Posterior vena cava (tissue), 2 donors: ENCODE measurements around the gene ARFRP1. TPM values are rescaled to one million over a fixed set of nuclear protein-coding genes. Genes with fewer than 3 reads are reported as not detected.

Experiments
- DNase-seq: peaks from one replicate; pipeline ENCODE4 v3.0.0-alpha.2; 2020; ENCODE audit warnings: low spot score
- intact Hi-C, 2 donors: fragments of 100-400 bp; cut with DNase I; formaldehyde crosslinking; loops; one replicate each; pipeline versions ENCODE4 v1.14.1 to v1.14.2; 2022 to 2023
- total RNA-seq, 2 donors: library from RNA; stranded (reverse); fragmentation: NEBNext Ultra II Directional; extraction: Animal tissue kit (Norgen Biotek cat#: 25700); gene quantifications; one replicate each; pipeline ENCODE4 v1.2.1, GENCODE V29; 2021
- donor health status: DM: yes; HTN: yes; CAD: no.
- donor health status: DM: yes; HTN: yes; CAD: no.

ARFRP1 gene
- total RNA-seq, 2 donors from 2014 or later = 35.7 to 38.1 TPM

DNA sequence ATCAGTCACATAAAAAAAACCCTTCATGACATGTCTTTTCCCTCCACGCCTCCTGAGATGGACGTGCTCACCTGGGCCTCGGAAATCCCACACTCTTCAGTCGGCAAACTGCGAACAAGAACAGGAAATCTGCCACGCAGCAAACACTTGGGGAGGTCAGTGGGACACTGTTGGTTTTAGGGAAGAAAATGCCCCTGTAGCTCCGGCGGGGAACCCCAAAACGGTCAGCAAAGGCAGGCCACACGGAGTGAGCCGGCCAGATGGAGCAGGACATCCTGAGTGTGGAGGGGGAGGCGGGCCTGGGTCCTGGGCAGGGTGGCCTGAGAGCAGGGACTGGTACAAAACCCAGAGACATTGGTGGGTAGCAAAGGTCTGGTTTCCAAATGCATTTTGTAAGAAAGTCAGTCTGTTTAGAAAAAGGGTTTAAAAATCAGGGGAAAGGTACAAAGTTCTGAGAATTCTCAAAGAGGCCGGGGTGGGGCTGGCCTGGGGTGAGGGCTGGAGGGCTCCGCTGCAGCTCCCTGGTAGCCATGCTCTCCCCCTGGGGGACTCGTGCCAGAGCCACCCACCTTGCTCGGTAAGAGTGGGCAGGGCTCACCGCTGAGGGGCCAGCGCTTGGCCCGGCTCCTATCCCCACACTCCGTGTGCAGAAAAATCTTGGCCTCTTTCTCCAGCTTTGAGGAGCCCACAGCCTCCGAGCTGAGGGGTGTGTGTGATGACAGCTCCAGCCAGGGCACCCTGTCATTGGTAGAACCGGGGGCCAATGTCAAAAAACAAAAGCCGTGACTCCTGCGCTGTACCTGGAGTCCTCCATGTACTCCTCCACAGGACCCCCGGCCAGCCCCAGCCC lies 37.0 kb upstream of the ARFRP1 start:
- intact Hi-C loops = no loop called here
- no peak for DNase-seq

DNA sequence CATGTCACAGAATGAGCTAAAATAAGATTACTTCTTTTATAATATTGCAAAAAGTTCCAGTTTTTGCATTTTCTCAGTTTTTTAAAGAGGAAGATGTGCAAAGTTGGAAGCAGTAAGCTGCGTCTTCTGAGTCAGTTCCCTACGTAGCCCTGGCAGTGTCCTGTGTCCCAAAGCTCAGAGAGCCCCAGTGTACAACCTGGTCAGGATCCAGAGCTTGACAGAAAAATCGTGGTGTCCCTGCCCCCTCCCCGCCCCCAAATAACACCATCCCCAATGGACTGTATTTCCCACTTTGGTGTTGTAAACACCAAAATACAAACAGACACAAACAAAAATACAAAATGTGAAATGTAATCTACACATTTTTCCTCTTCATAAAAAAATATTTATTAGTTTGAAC lies 36.4 kb upstream of the ARFRP1 start:
- DNase-seq = no peak
- intact Hi-C loops = no loop called here

DNA sequence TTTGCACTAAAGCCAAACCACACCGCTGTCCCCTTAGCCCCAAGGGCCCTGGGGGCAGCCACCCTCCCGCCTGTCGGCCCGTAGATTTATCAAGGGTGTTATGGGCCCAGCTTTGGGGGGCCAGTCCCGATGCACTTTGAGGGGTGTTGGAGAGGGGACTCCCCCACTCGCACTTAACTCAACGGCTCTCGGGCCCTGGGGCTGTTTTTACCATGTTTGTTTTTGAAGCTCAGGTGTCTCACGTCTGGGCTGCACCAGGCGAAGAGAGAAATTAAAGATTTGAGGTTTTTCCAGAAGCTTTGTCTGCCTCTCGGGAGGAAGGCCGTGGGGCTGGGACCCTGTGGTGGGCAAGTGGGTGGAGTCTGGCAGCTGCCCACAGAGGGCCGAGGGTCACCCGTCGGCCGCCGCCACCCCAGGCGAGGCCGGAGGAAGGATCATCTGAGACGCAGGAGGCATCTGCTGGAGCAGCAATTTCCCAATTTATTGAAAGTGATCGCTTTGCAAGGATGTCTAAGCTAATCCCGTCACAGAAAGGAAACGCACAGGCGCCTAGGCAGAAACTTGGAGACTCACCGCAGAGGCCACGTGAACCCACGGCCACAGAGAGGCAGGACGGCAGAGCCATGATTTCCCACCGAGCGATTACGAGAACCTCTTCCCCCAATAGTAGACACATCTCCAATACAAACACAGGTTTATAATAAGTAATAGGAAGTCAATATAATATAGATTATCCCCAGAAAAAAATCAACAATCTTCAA lies 35.6 kb upstream of the ARFRP1 start:
- intact Hi-C loops = no loop called here
- no peak for DNase-seq

DNA sequence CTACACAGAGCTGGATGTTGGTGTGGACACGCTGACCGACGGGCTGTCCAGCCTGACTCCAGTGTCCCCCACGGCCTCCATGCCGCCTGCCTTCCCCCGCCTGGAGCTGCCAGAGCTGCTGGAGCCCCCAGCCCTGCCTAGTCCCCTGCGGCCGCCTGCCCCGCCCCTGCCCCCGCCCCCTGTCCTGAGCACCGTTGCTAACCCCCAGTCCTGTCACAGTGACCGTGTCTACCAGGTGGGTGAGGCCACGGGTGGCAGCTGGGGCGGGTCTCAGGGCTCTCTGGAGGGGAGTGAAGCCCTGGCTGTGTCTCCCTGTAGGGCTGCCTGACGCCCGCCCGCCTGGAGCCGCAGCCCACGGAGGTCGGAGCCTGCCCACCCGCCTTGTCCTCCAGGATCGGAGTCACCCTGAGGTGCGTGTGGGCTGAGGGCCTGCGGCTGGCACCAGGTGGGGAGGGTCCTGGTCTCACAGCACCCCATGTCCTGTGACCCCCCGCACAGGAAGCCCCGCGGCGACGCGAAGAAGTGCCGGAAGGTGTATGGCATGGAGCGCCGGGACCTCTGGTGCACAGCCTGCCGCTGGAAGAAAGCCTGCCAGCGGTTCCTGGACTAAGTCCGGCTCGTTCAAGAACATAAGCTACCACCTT lies 34.7 kb upstream of the ARFRP1 start:
- peak; percentile 72 for DNase-seq
- intact Hi-C loops = no loop called here

DNA sequence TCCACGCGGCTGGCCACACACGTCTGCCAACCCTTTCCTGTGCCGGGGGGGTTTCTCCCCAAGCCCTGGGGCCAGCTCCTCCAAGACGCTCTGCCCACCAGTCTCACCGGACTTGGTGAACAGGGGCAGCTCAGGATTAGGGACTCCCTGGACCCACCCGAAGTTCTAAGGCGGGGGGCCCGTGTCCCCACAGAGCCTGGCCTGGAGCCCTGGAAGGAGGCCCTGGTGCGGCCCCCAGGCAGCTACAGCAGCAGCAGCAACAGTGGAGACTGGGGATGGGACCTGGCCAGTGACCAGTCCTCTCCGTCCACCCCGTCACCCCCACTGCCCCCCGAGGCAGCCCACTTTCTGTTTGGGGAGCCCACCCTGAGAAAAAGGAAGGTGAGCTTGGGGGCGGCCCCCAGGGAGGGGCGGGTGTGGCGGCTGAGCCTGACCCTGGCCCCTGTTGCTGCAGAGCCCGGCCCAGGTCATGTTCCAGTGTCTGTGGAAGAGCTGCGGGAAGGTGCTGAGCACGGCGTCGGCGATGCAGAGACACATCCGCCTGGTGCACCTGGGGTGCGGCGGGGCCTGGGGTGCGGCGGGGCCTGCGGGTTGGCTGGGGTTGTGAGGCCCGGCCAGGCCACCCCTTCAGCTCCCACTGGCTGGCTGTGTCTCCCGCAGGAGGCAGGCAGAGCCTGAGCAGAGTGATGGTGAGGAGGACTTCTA lies 34.1 kb upstream of the ARFRP1 start:
- intact Hi-C loops = no loop called here
- peak; percentile 77 for DNase-seq

DNA sequence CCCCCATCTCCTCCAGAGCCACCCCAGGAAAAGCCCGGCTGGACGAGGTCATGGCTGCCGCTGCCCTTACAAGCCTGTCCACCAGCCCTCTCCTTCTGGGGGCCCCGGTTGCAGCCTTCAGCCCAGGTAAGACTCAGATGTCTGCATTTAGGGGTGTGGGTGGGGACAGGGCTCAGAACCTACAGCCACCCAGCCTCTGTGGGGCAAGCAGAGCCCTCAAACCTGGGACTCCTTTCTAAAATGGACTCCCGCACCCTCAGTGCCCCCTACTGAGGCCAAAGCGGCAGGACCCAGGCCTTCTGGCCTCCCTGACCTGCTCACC lies 33.5 kb upstream of the ARFRP1 start:
- intact Hi-C loops = no loop called here
- no peak for DNase-seq

DNA sequence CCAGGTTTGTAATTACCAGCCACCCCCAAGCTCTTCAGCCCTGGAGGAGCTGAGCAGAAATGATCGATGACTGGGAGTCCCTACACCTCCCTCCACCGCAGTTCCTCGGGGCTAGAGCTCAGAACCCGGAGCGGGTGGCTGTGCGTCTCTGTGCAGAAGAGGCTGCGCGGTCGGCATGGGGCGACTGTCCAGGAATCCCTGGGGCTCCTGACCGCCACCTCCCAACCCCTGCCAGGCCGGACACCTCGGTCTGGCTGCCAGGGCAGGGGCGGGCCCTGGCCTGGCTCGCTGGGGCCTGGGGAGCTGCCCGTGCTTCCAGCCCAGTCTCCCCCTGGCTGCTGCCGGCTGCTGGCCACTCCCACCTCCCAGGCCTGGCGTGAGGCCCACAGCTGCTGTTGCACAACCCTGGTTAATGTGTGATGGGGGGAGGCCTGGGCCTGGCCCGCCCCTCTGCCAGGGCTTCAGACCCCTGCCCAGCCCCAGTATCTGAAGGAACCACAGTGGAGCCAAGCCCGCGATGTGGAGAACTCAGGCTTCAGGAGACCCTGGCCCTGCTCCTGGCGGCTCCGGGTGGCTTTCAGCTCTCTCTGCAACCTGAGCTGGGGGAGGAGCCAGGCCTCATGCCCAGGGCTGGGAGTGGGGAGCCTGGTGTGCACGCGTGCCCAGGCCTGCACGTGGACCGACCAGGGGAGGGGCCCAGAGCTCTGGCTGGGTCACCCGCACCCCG lies 33.0 kb upstream of the ARFRP1 start:
- intact Hi-C loops = no loop called here
- DNase-seq = peak; percentile 98

DNA sequence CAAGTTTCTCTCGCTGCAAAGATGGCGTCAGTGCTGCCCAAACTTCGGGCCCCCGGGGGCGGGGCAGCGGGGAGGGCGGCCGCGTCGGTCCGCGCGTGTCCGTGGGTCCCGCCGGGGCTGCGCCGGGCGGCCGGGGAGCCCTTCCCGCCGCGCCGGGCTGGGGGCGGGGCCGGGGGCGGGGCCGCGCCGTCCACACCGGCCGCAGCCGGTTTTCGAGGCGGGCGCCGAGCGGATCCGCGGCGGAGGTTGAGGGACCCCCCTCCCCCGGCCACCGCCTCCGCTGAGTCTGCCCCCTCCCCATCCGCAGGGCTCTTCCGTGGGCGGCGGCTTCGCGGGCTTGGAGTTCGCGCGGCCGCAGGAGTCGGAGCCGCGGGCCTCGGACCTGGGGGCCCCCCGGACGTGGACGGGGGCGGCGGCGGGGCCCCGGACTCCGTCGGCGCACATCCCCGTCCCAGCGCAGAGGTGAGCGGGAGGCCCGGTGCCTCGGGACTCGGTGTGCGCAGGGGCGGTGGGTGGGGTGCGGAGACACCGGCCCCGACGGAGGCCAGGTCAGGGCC lies 32.4 kb upstream of the ARFRP1 start:
- DNase-seq = no peak
- intact Hi-C loops = no loop called here

DNA sequence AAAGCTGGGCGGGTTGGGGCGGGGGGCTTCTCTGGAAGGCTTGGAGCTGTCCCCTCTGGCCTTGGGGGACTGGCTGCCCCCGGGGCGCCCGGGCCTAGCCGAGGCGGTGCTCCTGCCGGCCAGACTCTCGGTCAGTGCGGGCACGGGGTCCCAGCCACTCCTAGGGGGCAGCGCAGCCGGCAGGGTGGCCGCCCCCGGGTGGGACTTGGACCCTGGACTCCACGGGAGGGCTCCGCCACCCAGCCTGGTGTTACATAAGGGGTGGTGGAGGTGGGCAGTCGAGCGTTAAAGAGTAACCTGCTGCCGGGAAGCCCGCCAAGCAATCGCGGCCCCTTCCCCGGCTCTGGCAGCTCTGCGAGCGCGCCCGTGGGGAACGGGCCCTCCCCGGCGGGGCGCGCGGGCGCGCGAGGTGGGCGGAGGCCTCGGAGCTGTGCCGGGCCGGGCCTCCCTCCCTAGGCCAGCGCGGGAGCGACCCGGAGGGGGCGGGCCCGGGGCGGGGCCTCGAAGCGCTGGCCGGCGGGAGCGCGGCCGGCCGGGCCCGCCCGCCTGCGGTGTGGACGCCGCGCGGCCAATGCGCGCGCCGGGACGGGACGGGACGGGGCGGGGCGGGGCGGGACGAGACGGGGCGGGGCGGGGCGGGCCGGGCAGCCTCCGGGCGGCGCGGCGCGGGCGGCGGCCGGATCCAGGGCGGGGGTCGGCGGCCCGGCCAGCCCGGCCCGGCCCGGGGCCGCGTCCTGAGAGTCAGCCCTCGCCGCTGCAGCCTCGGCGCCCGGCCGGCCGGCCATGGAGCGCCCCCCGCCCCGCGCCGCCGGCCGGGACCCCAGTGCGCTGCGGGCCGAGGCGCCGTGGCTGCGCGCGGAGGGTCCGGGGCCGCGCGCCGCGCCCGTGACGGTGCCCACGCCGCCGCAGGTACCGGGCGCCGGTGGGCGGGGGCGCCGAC lies 31.6 kb upstream of the ARFRP1 start, which contains the start of gene SLC2A4RG:
Gene SLC2A4RG (plus strand): TSS at position 647 of the 940 bp plus-strand sequence. CDS start 137 bp downstream, at position 784.
- intact Hi-C loops = no loop called here
- DNase-seq = peak; percentile 93

DNA sequence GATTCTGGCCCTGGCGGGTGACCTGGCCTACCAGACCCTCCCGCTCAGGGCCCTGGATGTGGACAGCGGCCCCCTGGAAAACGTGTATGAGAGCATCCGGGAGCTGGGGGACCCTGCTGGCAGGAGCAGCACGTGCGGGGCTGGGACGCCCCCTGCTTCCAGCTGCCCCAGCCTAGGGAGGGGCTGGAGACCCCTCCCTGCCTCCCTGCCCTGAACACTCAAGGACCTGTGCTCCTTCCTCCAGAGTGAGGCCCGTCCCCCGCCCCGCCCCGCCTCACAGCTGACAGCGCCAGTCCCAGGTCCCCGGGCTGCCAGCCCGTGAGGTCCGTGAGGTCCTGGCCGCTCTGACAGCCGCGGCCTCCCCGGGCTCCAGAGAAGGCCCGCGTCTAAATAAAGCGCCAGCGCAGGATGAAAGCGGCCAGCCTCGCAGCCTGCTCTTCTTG lies 30.9 kb upstream of the ARFRP1 start:
- DNase-seq = no peak
- intact Hi-C loops = no loop called here

DNA sequence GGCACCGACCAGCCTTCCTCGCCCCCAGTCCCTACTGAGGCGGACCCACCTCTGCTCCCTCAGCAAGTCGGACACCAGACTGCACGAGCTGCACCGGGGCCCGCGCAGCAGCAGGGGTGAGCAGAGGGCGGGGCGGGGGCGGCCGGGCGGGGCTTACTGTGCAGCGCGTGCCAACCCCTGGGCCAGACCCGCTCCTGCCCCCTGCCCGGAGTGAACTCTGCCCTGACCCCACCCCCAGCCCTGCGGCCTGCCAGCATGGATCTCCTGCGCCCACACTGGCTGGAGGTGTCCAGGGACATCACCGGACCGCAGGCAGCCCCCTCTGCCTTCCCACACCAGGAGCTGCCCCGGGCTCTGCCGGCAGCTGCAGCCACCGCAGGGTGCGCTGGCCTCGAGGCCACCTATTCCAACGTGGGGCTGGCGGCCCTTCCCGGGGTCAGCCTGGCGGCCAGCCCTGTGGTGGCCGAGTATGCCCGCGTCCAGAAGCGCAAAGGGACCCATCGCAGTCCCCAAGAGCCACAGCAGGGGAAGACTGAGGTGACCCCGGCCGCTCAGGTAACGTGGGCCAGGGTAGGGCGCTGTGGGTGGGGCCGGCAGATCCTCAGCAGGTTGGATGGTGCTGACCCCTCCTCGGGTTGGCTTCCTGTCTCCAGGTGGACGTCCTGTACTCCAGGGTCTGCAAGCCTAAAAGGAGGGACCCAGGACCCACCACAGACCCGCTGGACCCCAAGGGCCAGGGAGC lies 30.3 kb upstream of the ARFRP1 start:
- intact Hi-C loops = no loop called here
- DNase-seq = no peak

DNA sequence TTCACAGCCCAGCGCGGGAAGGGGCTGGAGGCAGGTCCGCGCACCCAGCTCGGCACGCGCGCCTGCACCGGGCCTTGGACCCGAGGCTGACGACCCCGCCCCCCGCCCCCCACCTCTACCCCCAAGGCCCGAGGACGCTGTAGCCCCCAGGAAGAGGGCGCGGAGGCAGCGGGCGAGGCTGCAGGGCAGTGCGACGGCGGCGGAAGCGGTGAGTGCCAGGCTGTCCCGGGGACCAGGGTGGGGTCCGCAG lies 29.8 kb upstream of the ARFRP1 start:
- DNase-seq = no peak
- intact Hi-C loops = no loop called here

DNA sequence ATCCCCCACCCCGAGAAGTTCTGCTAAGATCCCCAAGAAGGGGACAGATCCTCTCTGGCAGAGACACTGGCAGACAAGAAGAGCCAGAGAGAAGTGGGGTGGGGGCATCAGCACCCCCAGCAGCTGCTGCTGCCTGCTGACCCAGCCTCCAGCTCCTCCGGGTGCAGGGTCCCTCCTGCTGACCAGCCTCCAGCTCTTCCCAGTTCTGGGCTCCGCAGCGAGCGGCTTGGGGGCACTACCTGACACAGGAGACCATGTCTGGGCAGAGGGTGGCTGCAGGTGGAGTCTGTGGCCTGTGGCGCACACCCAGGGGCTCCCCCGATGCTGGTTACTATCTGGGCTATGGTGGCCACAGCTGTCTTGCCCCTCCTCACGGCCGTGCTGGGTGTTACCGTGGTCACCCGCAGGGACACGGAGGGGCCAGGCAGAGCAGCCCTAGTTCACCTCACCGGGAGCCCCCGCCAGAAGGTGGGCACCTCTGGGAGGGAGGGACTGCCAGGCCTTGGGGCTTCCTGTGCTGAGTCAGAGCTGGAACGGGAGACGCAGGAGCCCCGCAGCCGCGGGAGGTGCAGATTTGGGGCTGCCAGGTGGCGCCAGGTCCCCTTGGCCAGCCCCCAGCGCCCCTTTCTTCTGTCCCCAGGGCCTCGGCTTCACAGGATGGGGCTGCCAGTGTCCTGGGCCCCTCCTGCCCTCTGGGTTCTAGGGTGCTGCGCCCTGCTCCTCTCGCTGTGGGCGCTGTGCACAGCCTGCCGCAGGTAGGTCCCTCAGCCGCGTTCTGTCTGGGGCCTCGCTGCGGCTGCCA lies 29.3 kb upstream of the ARFRP1 start:
- intact Hi-C loops = no loop called here
- DNase-seq = no peak

DNA sequence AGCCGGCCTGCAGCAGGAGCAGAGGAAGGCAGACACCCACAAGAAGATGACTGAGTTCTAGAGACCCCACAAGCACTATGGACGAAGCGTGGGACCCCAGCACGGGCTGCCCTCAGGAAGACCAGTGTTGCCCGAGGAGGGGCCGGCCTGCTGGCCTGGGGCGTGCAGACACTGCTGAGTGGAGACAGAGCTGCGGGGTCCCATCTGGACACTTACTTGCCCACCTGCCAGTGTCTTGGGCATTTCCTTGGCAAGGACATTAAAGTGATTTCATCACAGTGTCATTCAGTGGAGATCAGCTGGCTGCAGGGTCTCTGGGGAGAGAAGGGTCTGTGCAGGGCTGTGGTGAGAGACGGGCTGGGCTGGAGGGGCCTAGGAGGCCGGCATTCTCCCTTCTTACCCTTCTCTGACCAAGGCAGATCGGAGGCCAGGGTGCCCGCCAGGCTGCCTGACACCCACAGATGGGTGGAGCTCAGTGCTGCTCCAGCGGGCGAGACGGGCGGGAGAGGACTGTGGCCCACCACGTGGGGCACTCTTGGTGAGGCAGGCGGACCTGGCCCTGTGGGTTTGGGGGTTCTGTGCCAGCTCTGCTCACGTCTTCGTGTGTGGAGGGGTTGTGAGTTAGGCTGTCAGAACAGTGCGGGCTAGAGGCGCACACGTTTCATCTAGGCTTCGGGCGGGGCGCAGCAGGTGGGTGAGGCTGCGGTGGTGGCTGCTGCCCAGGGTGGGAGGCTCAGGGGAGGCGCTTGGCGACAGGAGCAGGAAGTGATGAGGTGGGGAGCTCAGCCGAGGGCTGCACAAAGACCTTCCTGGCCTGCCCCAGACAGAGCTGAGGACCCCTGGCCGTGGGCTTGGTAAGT lies 28.3 kb upstream of the ARFRP1 start, which contains the start of gene LIME1:
Gene LIME1 (plus strand): TSS at position 806 of the 860 bp plus-strand sequence. CDS start 886 bp downstream, outside the sequence.
- intact Hi-C loops = no loop called here
- DNase-seq = no peak
